Pancreas (tissue), 10 donors: ENCODE results near the gene ADAMTS9. TPM values are rescaled to one million over a fixed set of nuclear protein-coding genes. Genes with fewer than 3 reads are reported as not detected.

Experiments used
- ATAC-seq, 4 donors: fragments of 200-7000 bp; cut with Tn5 transposase; one replicate each; pipeline versions ENCODE4 v1.8.0 to v1.9.1; 2020; ENCODE audit warnings: mild to moderate bottlenecking in 4 of 4, moderate library complexity in 4 of 4
- DNase-seq, 6 donors: peaks; one replicate each; pipeline ENCODE4 v3.0.0-alpha.2; 2020
- FAIRE-seq: peaks from 2 replicates; lab custom pipeline; 2012; peaks lifted over from hg19 to GRCh38; lab: Jason Lieb, UNC
- H3K27ac ChIP-seq, 4 donors: fragments of 200-600 bp; sonication (generic); 1 replicate in 3 of 4; 2 replicates in 1 of 4; pipeline versions ENCODE4 v1.5.0 to v1.8.0; 2020
- H3K27me3 ChIP-seq, 4 donors: fragments of 200-600 bp; one replicate each; pipeline ENCODE4 v1.8.0; 2021
- H3K36me3 ChIP-seq, 3 donors: fragments of 200-600 bp; sonication (generic) in 1 of 3; one replicate each; pipeline versions ENCODE4 v1.5.0 to v1.8.0; 2020 to 2021
- H3K4me1 ChIP-seq, 3 donors: fragments of 200-600 bp; one replicate each; pipeline ENCODE4 v1.8.0; 2021
- H3K4me3 ChIP-seq, 4 donors: fragments of 200-600 bp; sonication (generic) in 2 of 4; one replicate each; pipeline versions ENCODE4 v1.5.0 to v1.8.0; 2020 to 2021
- H3K9me3 ChIP-seq, 4 donors: fragments of 200-600 bp; one replicate each; pipeline ENCODE4 v1.8.0; 2021
- CTCF ChIP-seq, 4 donors: fragments of 200-600 bp; sonication (generic) in 3 of 4; IDR thresholded peaks; one replicate each; pipeline versions ENCODE4 v1.5.0 to v1.8.0; 2021; ENCODE audit warnings: antibody characterized with exemption in 4 of 4
- WGBS, 2 donors: extraction: QIAGEN DNeasy Blood & Tissue Kit; methylation state at CpG; one replicate each; pipeline ENCODE4 v1.1.7; 2013; 5-methylcytosine and 5-hydroxymethylcytosine counted together
- intact Hi-C, 3 donors: fragments of 100-400 bp; cut with DNase I; formaldehyde crosslinking; loops; one replicate each; pipeline versions ENCODE4 v1.11.1 to v1.14.2; 2022
- polyA plus RNA-seq, 2 donors: library from polyadenylated mRNA; stranded (reverse); fragments of 200-250 nt; gene quantifications; one replicate each; pipeline ENCODE4 v1.2.3, GENCODE V29; 2013
- total RNA-seq, 6 donors: library from RNA; stranded (reverse); fragmentation: NEBNext Ultra II Directional in 4 of 6; extraction: Animal tissue kit (Norgen Biotek cat#: 25700) in 4 of 6; gene quantifications; one replicate each; pipeline versions ENCODE4 v1.2.1 to v1.2.4, GENCODE V29; 2021 to 2023
- donor health status: healthy with polysubstance abuse.
- donor health status: DM: no; HTN: no; CAD: no; lungs with moderate emphysema.
- donor health status: DM: no; HTN: no; CAD: no.
- donor health status: control.
- donor health status: control.
- donor health status: Bipolar disorder and iron deficiency.
- donor health status: DM: yes; HTN: yes; CAD: no.
- donor health status: DM: no; HTN: no; CAD: no.
- donor health status: DM: no; HTN: no; CAD: no.
- donor health status: DM: yes; HTN: yes; CAD: no.

ADAMTS9 gene
- total and polyA plus RNA-seq, 8 donors = 11.4 to 34.7 (median 16.2) TPM

- intact Hi-C loops = no loop called here
- WGBS, 2 donors = 70 to 88% methylated on average over 1 of the region's 1 CpG
- ATAC-seq (no peak), FAIRE-seq (no peak), DNase-seq (no peak)
- no peak overlapping the region for H3K4me3 ChIP-seq
- no peak overlapping the region for H3K27ac ChIP-seq
- H3K36me3 ChIP-seq = peaks cover 0 to 3% (median 0%) of the 10 kb centered on the region in 3 donors
- H3K27me3 ChIP-seq = no peaks in the 10 kb centered on the region
- H3K9me3 ChIP-seq = no peaks in the 10 kb centered on the region
- H3K4me1 ChIP-seq = no peaks in the 10 kb centered on the region
- no peak for TF ChIP-seq CTCF (IDR thresholded peaks at IDR 0.05)
Observed at GRCh38 chr3:64650715-64651114, 37.1 kb downstream of the ADAMTS9 start.

- Histone ChIP-seq H3K9me3 (no peaks in the 10 kb centered on the region), H3K4me1 (no peaks in the 10 kb centered on the region), H3K27ac (no peak overlapping the region), H3K27me3 (no peaks in the 10 kb centered on the region), H3K36me3 (peaks cover 0 to 3% (median 0%) of the 10 kb centered on the region in 3 donors), H3K4me3 (no peak overlapping the region)
- ATAC-seq (no peak), FAIRE-seq (no peak), DNase-seq (no peak)
- 57 to 66% methylated on average over 9 of the region's 9 CpGs for WGBS, 2 donors
- no peak for TF ChIP-seq CTCF (IDR thresholded peaks at IDR 0.05)
- intact Hi-C loops = no loop called here
Observed at GRCh38 chr3:64650096-64650622, 37.6 kb downstream of the ADAMTS9 start.

GRCh38 chr3:64648927-64649906, 38.6 kb downstream of the ADAMTS9 start:
- Histone ChIP-seq H3K9me3 (no peaks in the 10 kb centered on the region), H3K27me3 (no peaks in the 10 kb centered on the region), H3K4me3 (no peak overlapping the region), H3K4me1 (no peaks in the 10 kb centered on the region), H3K27ac (no peak overlapping the region), H3K36me3 (peaks cover 0 to 3% (median 0%) of the 10 kb centered on the region in 3 donors)
- intact Hi-C loops = no loop called here
- TF ChIP-seq CTCF (IDR thresholded peaks at IDR 0.05) = no peak
- FAIRE-seq (no peak), DNase-seq (no peak), ATAC-seq (no peak)
- WGBS, 2 donors = 54 to 56% methylated on average over 11 of the region's 11 CpGs

- DNase-seq = no peak
- H3K4me1 ChIP-seq = no peaks in the 10 kb centered on the region
- intact Hi-C loops = no loop called here
- no peak overlapping the region for H3K4me3 ChIP-seq
- TF ChIP-seq CTCF (IDR thresholded peaks at IDR 0.05) = no peak
- H3K27me3 ChIP-seq = no peaks in the 10 kb centered on the region
- 85 to 93% methylated on average over 7 of the region's 7 CpGs for WGBS, 2 donors
- no peak for ATAC-seq
- H3K36me3 ChIP-seq = peaks cover 0 to 3% (median 0%) of the 10 kb centered on the region in 3 donors
- FAIRE-seq = no peak
- no peaks in the 10 kb centered on the region for H3K9me3 ChIP-seq
- H3K27ac ChIP-seq = no peak overlapping the region
Observed at GRCh38 chr3:64647825-64648224, 40.0 kb downstream of the ADAMTS9 start.
